GM12892 (cell line): ENCODE results near the gene APPL2.

Source experiments
- POLR2A ChIP-seq: IDR thresholded peaks from 2 replicates; pipeline ENCODE4 v1.6.1; 2011; ENCODE audit warnings: low read depth, low read length, control low read depth
- POLR2AphosphoS5 ChIP-seq: IDR thresholded peaks from 2 replicates; pipeline ENCODE4 v1.6.1; 2011; ENCODE audit warnings: low read depth, low read length, control low read depth
- TAF1 ChIP-seq: IDR thresholded peaks from 2 replicates; pipeline ENCODE4 v1.6.1; 2011; ENCODE audit warnings: low read depth, mild to moderate bottlenecking, control low read depth, low read length, borderline replicate concordance

GRCh38 chr12:105214670-105215375 lies 21.2 kb downstream of the APPL2 start:
- TF ChIP-seq TAF1, result no peak
- no peak for TF ChIP-seq POLR2A
- TF ChIP-seq POLR2AphosphoS5, result no peak
